Activated naive CD8-positive, alpha-beta T cell treated with anti-CD3 and anti-CD28 coated beads, Interleukin-2, amount 50 U/mL, for 16 hours (primary cell): ENCODE results near the gene ZMAT5.

Source experiments
- DNase-seq: peaks from one replicate; pipeline ENCODE4 v3.0.0-alpha.2; 2020; ENCODE audit warnings: low read depth, low spot score

Gene ZMAT5

DNA sequence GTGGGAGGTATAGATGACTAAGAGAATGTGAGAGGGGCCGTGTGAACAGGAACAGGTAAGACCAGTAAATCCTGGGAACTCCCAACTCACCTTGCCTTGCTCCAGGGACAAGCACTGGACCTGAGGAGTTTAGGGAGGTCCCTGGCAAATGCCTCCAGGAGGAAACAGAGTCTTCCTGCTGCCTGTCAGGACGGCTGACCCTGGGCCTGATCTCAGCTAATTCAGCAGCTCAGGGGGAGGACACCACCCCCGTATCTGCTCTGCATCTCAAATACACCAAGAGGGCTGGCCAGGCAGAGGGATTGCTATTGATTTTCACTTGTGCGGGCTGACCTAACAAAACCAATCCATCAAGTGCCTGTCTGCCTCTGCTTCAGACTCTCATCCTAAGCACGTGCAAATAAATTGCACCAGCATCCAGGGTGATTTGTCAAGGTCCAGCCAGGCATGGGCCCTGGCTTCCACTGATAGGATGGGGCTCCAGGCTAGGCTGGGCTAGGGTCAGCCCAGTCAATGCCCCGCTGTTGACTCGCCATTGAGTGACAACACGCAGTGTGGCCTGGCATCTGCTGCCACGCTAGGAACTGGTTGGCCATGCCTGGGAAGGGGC is 20.7 kb upstream of the ZMAT5 start:
- DNase-seq: no peak

DNA sequence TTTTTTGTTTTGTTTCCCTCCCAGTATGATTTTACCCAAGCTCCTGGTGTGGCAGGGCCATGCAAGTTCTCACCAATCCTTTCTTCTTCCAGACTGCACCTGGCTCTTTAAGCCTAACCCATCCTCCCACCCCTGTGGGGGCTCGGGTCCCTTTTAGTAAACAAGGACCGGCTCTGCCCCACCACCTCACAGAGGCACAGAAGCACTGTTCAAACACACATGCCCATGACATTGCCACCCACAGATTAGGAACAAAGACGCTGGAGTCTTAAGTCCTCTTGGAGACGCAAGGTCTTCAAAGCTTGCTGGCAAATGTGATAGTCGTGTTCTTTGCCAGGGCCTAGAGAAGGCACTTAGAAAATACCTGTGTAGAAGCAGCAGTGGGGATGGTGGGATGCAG is 19.2 kb upstream of the ZMAT5 start:
- no peak for DNase-seq

DNA sequence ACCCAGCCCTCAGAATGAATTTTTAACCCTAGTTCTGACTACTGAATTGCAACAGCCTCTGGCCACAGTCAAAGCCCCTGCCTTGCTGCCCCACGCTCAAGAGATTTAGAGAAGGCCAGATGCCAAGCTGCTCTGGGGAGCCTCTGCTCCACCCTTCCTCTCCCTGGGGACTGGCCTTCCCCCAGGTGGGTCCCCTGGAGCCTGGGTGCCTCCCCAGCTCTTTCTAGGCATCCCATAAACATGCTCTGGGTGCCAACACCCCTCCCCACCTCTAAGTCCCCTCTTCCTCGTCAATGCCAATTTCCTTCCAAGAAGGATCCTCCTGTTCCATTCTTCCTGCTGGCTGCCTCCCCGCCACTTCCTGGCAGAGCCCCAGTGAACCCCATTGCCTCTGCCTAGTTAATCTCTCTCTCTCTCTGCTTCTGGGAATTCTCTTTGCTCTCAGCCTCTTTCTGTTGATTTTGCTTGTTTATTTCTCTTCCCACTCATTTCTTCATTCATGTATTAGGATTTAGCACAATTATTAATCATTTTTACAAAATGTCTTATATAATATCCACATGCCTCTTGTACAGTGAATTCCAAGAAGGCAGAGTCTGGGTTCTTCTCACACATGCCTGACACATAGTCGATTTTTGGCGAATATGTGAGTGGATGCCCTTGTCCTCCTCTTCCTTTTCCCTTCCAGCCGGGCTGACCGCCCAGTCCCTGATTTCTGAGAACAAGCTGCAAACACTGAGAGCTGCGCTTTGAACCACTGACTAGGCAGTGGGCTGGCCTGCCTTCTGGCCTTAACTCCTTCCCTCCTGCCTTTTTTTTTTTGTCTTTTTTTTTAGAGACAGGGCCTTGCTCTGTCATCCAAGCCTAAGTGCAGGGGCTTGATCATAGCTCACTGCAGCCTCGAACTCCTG is 17.9 kb upstream of the ZMAT5 start:
- no peak for DNase-seq

DNA sequence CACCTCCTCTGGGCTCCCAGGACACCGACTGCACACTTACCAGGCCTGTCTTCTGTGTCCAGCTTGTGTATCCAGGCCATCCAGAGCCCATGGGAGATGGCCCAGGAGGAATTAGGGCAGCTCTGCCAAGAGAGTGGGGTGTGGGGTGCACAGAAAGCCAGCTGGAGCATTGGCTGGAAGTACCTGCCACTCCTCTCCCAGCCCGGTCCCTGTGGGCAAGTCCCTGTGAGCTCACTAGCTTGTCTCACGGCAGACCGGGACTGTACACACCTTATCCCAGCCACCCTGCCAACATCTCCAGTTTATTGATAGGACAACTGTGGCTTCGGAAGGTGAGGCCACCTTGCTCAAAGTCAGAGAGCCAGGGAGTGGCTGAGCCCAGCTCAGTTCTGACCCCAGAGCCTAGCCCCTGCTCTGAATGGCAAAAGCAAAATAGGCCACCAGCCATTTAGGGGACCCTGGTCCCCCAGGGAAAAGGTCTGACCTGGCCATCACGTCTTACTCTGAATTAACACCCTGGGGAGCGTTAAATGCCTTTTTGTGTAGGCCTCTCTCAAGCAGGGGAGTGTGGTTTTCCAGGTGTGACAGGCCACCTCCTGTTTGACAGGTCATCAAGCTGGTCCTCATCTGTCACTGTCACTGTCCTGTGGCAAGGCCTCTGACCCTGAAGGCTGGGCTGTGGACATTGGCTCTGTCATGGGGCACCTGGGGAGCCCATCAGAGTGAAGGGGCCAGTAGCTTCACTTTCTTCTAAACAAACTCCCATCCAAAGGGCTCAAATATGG is 15.4 kb upstream of the ZMAT5 start:
- DNase-seq: no peak

DNA sequence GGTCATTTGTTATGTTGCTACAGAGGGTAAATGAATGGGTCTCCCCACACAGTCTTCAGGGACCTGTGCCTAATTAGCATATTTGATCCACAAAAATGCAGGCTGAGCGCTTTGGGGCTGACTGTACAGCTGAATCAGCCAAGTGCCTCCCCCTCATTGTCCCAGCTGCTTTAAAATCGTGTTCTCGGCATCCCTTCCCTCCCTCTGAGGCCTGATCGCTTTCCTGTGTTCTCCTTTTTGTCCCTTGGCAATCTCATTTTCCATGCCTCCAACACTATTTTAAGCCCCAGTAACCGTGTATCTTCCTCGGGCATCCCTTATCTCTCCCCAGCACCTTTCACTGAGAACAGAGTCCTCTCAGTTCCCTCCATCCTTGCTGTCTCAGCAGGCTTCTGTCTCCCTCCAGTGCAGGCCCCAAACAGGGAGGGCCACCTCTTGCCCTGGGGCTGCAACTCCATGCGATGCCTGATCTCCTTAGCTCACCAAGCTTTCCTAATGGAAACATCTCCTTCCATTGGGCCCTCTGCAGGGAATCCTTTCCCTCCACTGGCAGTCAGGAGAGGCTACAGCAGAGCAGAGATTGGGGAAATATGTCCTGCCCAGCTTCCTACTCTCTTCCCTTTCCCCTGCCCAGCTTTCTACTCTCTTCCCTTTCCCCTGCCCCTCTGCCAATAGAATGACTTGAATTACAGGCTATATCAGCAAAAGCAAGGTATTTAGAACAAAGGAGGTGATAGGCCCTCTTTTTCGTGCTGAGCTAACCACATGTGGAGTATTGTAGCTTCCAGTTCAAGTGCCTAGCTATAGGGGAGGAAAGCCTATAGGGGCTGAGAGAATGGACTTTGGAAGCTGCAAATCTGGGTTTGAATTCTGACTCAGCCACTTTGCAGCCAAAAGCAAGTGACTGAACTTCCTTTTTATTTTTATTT is 14.2 kb upstream of the ZMAT5 start:
- no peak for DNase-seq

DNA sequence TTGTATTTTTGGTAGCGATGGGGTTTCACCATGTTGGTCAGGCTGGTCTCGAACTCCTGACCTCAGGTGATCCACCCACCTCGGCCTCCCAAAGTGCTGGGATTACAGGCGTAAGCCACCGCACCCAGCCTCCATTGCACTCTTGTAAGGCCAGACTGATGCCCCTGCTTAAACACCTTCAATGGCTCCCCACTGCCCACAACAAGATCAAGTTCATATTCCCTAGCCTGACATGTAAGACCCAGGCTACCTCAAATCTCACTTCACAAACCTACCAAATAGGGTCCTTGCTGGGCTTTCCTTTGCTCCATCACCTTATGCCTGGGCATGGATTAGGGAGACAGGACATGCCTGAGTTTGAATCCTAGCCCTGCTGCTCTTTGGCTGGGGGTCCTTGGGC is 13.4 kb upstream of the ZMAT5 start:
- no peak for DNase-seq

DNA sequence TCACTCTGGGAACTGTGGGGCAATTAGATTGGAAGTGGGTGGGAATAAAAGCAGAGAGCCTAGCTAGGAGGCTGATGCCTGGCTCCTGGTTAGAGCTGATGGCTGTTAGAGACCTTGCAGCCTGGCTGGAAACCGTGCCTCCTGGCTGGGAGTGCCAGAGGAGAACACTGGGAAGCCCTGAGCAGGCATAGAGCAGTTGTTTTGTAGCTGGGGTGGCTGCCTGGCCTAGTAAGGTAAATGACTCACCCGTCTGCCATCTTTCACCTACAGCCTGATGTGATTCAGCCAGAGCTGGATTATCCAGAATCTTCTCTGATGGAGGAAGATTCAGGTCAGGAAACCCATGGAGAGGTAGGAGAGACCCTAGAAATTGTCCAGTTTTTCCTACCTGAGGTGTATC is 6.4 kb upstream of the ZMAT5 start:
- DNase-seq: no peak

DNA sequence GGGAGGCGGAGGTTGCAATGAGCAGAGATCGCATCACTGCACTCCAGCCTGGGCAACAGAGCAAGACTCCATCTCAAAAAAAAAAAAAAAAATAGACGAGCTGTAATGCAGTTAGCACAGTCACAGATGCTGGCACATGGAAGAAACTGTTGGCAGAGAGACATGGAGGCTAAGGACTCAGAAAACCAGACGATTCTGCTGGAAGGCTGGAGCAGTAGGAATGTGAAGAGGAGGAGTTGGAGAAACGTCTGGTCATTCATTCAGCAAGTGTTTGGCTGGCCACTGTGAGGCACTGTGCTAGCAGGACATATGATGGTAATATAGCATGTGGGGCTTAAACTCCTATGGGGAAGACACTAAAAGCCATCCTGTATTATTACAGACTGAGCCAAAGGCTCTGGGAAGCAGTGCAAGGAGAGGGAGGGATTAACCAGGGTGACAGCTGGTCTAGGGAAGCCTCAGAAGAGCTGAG is 5.4 kb upstream of the ZMAT5 start:
- no peak for DNase-seq

DNA sequence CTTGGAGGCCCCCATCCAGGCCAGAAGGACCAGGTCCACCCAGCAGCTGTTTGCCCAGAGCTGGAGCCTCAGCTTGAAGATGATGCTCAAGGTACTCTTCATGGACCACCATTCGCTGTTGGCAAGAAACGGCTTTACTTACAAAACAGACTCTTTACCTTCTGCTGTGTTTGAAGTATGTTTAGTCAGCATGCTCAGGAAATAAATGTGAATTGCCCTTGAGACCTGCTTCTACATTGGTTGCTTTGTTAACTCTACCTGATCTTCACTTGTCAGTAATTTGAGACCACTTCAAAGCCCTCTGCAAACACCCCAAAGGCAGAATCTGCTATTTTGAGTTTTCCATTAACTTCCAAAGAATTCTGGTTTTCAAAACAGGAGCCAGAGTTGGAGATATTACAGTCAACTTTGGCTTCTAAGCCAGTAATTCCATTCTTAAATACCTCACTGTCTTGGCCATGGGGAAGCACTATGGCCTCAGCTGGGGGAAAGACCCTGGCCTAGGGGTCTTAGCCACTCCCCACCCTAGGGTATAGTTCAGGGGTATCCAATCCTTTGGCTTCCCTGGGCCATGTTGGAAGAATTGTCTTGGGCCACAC is 3.0 kb upstream of the ZMAT5 start:
- DNase-seq: no peak

DNA sequence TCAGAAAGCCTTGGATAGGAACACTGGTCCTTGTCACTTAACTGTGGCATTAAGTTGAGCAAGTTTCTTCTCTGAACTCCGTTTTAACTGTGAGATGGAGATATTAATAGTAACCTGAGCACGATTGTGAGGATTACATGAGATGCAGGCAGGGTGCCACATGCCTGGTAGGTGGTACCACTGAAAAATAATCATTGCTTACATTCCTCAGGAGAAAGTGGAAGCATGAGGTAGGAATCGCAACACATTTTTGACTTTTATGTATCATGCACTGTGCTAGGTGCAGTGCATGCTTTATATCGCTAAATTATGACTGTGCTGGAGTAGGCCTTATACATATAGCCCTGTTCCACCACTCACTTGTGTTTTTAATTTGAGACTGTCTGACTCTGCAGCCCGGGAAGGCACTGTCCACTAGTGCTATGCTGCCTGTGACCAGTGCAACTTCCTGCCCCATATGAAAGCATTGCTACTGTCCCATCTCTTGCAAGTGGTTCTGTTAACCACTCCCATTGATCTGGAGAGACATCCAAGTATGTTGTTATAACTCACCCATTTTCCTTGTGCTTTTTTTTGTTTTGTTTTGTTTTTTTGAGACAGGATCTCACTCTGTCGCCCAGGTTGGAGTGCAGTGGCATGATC is 1.4 kb upstream of the ZMAT5 start:
- no peak for DNase-seq

DNA sequence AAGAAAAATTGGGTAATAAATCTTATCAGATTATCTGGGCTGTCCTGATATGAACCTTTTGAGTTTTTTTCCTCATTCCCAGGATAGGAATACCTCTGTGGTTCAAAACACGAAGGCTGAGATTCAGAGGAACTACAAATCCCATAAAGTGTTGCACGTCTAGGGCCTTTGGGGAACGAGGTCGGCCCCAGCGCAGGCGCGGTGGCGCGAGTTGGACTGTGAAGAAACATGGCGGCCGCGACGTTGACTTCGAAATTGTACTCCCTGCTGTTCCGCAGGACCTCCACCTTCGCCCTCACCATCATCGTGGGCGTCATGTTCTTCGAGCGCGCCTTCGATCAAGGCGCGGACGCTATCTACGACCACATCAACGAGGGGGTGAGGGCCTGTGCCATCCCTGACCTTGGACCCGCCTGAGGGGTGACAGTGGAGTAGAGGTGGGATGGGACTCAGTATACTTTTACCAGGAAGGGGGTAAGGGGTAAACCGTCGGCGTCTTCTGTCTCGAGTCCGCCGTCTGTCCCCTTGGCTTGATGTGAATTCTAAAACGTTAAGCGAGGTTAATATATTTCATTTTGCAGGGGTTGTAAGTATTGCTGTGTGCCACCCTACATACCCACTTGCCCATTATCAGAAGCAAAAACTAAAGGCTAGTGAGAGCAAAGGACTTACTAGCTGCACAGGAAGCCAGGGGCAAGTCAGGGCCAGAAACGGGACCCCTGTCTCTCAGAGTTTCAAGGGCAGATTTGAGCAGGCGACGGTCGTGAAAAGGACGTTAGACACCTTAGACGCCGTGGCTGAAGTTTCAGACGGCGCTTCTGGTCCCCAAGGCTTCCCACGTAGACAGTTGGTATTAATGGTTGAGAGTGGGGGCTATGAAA is 604 bp upstream of the ZMAT5 start, which contains the start of gene UQCR10:
Gene UQCR10 (plus strand): TSS at position 199 of the 881 bp plus-strand sequence. CDS start 30 bp downstream, at position 229.
- peak; percentile 86 for DNase-seq

DNA sequence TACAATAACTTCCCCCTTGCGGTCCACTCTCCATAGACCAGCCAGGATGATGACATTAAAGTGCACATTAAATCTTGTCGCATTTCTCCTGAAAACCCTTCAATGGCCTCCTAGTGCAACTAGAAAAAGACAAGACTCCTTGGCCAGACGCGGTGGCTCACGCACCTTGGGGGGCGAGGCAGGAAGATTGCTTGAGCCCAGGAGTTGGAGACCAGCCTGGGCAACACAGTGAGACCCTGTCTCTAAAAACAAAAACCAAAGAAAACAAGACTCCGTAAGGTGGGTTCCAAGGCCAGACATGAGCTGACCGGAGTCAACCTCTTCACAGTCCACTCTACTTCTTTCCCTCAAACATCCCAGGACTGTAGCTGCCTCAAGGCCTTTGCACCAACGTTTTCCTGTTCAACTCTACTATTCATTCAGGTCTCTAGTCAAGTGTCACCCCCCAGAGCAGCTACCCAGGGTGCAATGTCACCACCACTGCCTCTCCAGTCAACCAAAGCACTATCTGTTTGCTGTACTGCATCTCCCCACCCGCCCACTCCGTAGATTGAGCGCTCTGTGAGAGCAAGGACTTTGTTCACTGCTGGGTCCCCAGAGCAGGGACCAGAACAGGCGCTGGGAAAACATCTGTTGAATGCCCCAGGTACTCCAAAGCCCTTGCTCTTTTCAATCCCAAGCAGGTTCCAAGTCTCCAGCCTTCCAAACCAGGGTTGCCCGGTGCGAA is 739 bp downstream of the ZMAT5 start:
- DNase-seq: no peak

DNA sequence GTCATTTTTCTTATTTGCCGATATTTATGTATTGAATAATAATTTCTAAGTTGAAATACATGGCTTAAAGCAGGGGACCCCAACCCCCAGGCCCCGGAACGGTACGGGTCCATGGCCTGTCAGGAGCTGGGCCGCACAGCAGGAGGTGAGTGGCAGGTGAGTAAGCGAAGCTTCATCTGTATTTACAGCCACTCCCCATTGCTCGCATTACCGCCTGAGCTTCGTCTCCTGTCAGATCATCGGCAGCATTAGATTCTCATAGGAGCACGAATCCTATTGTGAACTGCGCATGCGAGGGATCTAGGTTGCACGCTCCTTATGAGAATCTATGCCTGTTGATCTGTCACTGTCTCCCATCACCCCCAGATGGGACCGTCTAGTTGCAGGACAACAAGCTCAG is 4.5 kb downstream of the ZMAT5 start:
- DNase-seq: no peak

DNA sequence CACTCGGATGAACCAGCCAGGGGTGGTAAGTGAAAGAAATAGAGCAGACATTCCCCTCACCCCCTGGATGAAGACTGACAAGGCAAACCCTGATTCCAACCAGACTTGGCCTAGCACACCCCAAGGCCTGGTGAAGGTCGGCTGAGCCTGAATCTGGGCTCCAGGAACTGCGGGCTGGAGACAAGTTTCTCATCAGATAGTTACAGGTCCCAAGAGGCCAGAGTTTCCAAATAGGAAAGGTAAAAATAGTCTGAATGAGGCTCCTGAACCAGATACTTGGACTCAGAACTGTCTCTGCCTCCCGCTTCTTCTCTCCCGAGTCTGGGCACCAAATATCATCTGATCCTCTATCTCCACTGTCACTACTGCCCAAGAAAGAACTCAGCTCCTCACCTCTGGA is 7.8 kb downstream of the ZMAT5 start:
- DNase-seq: no peak

DNA sequence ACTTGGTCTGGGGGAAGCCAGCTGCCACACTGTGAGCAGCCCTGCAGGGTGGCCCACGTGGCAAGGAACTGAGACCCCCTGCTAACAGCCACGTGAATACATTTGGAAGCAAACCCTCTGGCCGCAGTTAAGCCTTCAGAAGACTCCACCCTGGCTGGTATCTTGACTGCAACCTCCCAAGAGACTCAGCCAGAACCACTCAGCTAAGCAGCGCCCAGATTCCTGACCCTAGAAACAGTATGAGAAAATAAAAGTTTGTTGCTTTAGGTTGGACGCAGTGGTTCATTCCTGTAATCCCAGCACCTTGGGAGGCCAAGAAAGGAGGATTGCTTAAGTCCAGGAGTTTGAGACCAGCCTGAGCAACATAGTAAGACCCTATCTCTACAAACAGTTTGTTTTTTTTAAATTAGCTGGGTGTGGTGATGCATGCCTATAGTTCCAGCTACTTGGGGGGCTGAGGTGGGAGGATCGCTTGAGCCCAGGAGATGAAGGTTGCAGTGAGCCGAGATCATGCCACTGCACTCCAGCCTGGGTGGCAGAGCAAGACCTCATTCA is 8.7 kb downstream of the ZMAT5 start:
- DNase-seq: no peak

DNA sequence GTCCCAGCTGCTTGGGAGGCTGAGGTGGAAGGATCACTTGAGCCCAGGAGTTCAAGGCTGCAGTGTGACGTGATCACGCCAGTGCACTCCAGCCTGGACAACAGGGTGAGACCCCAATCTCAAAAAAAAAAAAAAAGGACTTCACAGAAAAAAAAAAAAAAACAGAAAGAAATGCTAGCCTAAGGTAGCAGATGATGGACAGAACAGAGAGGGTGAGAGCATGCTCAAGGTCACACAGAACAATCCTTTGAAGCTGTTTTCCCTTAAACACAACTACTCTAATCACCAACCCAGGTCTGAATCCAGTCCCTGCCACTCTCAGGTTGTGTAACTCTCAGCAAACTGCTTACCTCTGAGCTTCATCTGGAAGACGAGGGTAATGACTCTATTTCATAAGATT is 9.7 kb downstream of the ZMAT5 start:
- DNase-seq: no peak

DNA sequence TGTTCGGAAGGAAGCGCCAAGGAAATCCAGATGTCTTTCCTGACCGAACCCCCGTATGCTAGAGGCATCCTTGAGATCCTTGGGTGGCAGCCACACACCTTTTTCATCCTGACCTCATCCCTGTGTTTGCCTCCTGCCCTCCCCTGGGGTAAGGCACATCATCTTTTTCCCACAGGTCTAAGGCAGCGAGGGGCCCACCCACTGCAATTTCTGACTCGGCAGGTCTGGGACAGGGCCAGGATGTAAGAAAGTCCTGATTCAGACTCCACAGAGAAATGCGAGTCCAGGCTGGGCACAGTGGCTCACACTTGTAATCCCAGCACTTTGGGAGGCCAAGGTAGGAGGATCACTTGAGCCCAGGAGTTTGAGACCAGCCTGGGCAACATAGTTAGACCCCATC is 10.5 kb downstream of the ZMAT5 start:
- no peak for DNase-seq

DNA sequence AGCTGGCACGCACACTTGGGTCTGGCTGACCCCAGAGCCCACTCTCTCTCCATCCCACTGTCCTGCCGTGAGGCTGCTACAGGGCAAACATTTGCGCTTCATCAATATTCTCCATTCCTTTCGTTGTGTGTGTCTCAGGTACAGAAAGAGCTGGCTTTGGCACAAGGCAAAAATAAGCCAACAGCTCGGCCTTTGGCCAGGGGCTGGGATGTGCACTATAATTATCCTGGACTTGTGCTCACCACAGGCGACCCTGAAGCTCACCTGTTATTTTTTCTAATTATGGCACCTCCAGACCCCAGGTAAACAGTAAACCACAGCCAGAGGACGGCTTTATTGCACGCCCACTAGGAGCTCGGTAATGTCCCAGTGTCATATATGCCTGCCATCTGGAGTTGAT is 10.9 kb downstream of the ZMAT5 start:
- no peak for DNase-seq
